Endothelial cell of umbilical vein (primary cell): Measurements from ENCODE around the gene VIPR2. TPM values are rescaled to one million over a fixed set of nuclear protein-coding genes. Genes with fewer than 3 reads are reported as not detected.

Experiments used
- BruUV-seq: library from RNA; stranded (reverse); fragments of 400-500 nt; replicated peaks from 2 replicates; lab custom pipeline; 2021; lab: Mats Ljungman, UMichigan
- CTCF ChIA-PET: fragments of 300-600, 350-600 bp; sonication (Branson Sonifier 250); formaldehyde crosslinking; loops from one replicate; lab custom pipeline; 2021; ENCODE audit warnings: antibody characterized with exemption, inconsistent platforms; lab: Charles Lee
- POLR2A ChIA-PET: fragments of 300-600, 350-600 bp; sonication (Branson Sonifier 250); formaldehyde crosslinking; loops from one replicate; lab custom pipeline; 2021; ENCODE audit warnings: antibody characterized with exemption, inconsistent platforms; lab: Charles Lee
- DNase-seq: peaks from one replicate; pipeline ENCODE4 v3.0.0-alpha.2; 2011; ENCODE audit warnings: low read depth, low spot score
- FAIRE-seq: peaks from 2 replicates; lab custom pipeline; 2011; peaks lifted over from hg19 to GRCh38; lab: Jason Lieb, UNC
- H2AFZ ChIP-seq: 2 replicates; pipeline ENCODE4 v1.6.0; 2012; ENCODE audit warnings: low read depth, low read length, control low read depth, inconsistent platforms
- H3K27ac ChIP-seq: 2 replicates; pipeline ENCODE4 v1.5.1; 2011; ENCODE audit warnings: low read depth, mild to moderate bottlenecking, control low read depth, low read length, moderate library complexity; ENCODE audit not compliant: insufficient read depth
- H3K27me3 ChIP-seq, 2 experiments: 2 replicates each; pipeline versions ENCODE4 v1.6.0 to v1.6.1; 2011; ENCODE audit warnings: low read length in 2 of 2, mixed read lengths in 1 of 2; ENCODE audit not compliant: control insufficient read depth in 2 of 2, insufficient read depth in 2 of 2
- H3K36me3 ChIP-seq, 2 experiments: 2 replicates in 1 of 2; 3 replicates in 1 of 2; pipeline ENCODE4 v1.5.1; 2011; ENCODE audit warnings: low read length in 2 of 2, mild to moderate bottlenecking in 1 of 2, moderate library complexity in 1 of 2; ENCODE audit not compliant: control insufficient read depth in 2 of 2, insufficient read depth in 2 of 2; ENCODE audit errors: extremely low read depth in 1 of 2
- H3K4me1 ChIP-seq: 3 replicates; pipeline ENCODE4 v1.5.1; 2011; ENCODE audit warnings: mild to moderate bottlenecking, low read length; ENCODE audit not compliant: control insufficient read depth, insufficient read depth; ENCODE audit errors: extremely low read depth
- H3K4me2 ChIP-seq: 2 replicates; pipeline ENCODE4 v1.6.1; 2011; ENCODE audit warnings: low read length, control low read depth, mixed read lengths; ENCODE audit not compliant: insufficient read depth
- H3K4me3 ChIP-seq, 3 experiments: fragments of 200-600 bp in 1 of 3; sonication (generic), shearing (Covaris generic) in 1 of 3; replicated peaks in 1 of 3; 2 replicates each; pipeline ENCODE4 v1.5.1; 2011 to 2016; ENCODE audit warnings: control low read depth in 3 of 3, low read length in 3 of 3, mild to moderate bottlenecking in 2 of 3, inconsistent platforms in 1 of 3, low read depth in 1 of 3, moderate library complexity in 1 of 3; ENCODE audit not compliant: insufficient read depth in 1 of 3
- H3K79me2 ChIP-seq: 2 replicates; pipeline ENCODE4 v1.6.0; 2012; ENCODE audit warnings: low read length, inconsistent platforms; ENCODE audit not compliant: control insufficient read depth, insufficient read depth
- H3K9ac ChIP-seq: replicated peaks from 2 replicates; pipeline ENCODE3; 2011; ENCODE audit warnings: low read length, control low read depth; ENCODE audit not compliant: insufficient read depth; ENCODE audit errors: extremely low read depth
- H3K9me1 ChIP-seq: replicated peaks from 3 replicates; pipeline ENCODE4 v1.6.0; 2011; ENCODE audit warnings: mild to moderate bottlenecking, low read length; ENCODE audit not compliant: control insufficient read depth, insufficient read depth; ENCODE audit errors: extremely low read depth
- H3K9me3 ChIP-seq: replicated peaks from 2 replicates; pipeline ENCODE4 v1.5.1; 2012; ENCODE audit warnings: low read length, inconsistent platforms; ENCODE audit not compliant: control insufficient read depth, insufficient read depth
- H4K20me1 ChIP-seq: replicated peaks from 2 replicates; pipeline ENCODE3; 2011; ENCODE audit warnings: mild to moderate bottlenecking, low read length; ENCODE audit not compliant: control insufficient read depth, insufficient read depth; ENCODE audit errors: extremely low read depth
- EZH2 ChIP-seq: IDR thresholded peaks from 2 replicates; pipeline ENCODE4 v1.6.1; 2012; ENCODE audit warnings: borderline replicate concordance, low read depth, mild to moderate bottlenecking, moderate library complexity, low read length, inconsistent platforms; ENCODE audit not compliant: severe bottlenecking
- FOS ChIP-seq: IDR thresholded peaks from 2 replicates; pipeline ENCODE4 v1.6.1; 2011; ENCODE audit warnings: mild to moderate bottlenecking, low read length, moderate library complexity, borderline replicate concordance; ENCODE audit not compliant: insufficient read depth
- GATA2 ChIP-seq: IDR thresholded peaks from 2 replicates; pipeline ENCODE4 v1.7.0; 2011; ENCODE audit warnings: low read depth, mild to moderate bottlenecking, moderate library complexity, mixed read lengths, low read length; ENCODE audit not compliant: insufficient read length, insufficient read depth
- POLR2A ChIP-seq: IDR thresholded peaks from 2 replicates; pipeline ENCODE4 v1.6.1; 2012; ENCODE audit warnings: low read depth, mild to moderate bottlenecking, control low read depth, low read length
- POLR2AphosphoS5 ChIP-seq: IDR thresholded peaks from 2 replicates; pipeline ENCODE4 v1.6.1; 2012; ENCODE audit warnings: low read depth, mild to moderate bottlenecking, control low read depth, low read length, moderate library complexity; ENCODE audit not compliant: insufficient read depth
- dilution Hi-C: fragments of 300-500 bp; cut with MboI; formaldehyde crosslinking; loops from one replicate; pipeline ENCODE4 v1.15.0; 2019; ENCODE audit warnings: low sequenced_read_pairs; ENCODE audit not compliant: extremely low pct_ligation_motif_present
- intact Hi-C: fragments of 100-400 bp; cut with micrococcal nuclease; formaldehyde crosslinking; loops from one replicate; pipeline ENCODE4 v1.10.0; 2022
- polyA plus RNA-seq, 4 experiments: library from polyadenylated mRNA; depleted of rRNA in 3 of 4; stranded (reverse) in 3 of 4; unstranded in 1 of 4; fragments of >200 nt; gene quantifications; 2 replicates each; pipeline versions ENCODE4 v1.2.1 to v1.2.3, GENCODE V29; 2011 to 2012; ENCODE audit warnings: missing spikeins in 1 of 4
- total RNA-seq: library from RNA; stranded (reverse); gene quantifications from 2 replicates; pipeline ENCODE4 v1.2.3, GENCODE V29; 2021
- TF ChIP-seq, protein P1 (sequence below), 2 donors: IDR thresholded peaks; 1 replicate in 1 of 2; 2 replicates in 1 of 2; pipeline ENCODE4 v1.5.1; 2011; ENCODE audit warnings: low read length in 2 of 2, mild to moderate bottlenecking in 2 of 2, moderate library complexity in 2 of 2, control low read depth in 1 of 2, inconsistent platforms in 1 of 2, low read depth in 1 of 2; ENCODE audit not compliant: insufficient read depth in 1 of 2; ENCODE audit errors: extremely low read depth in 1 of 2

The VIPR2 gene
- total and polyA plus RNA-seq, 2 donors (not counting 3 experiments of a cell fraction or from before 2014, with no cell fraction given): not detected

DNA sequence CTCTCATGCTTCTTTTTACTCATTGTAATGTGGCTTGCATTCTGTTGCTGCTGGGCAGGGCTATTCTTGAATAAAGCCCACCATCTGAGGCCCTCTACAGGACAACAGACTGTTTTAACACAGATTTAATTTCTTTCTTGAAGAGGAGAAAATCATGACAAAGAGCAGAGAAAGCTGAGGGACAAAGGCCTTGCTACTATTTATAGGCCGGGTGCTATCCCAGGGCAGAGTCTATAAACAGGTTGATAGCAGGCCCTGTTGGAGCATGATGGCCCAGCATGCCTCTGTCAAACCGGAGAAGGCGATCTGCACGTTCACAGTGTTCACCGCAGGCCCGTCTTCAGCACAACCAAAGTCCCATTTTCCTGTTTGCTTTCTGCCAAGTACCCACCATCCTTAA lies 3.0 kb downstream of the VIPR2 start:
- no peaks in the 10 kb centered on the region for H3K79me2 ChIP-seq
- H3K9ac ChIP-seq: no peak overlapping the region
- TF ChIP-seq EZH2 (no peak), GATA2 (no peak), POLR2AphosphoS5 (no peak), FOS (no peak)
- TF ChIP-seq, protein P1, sequence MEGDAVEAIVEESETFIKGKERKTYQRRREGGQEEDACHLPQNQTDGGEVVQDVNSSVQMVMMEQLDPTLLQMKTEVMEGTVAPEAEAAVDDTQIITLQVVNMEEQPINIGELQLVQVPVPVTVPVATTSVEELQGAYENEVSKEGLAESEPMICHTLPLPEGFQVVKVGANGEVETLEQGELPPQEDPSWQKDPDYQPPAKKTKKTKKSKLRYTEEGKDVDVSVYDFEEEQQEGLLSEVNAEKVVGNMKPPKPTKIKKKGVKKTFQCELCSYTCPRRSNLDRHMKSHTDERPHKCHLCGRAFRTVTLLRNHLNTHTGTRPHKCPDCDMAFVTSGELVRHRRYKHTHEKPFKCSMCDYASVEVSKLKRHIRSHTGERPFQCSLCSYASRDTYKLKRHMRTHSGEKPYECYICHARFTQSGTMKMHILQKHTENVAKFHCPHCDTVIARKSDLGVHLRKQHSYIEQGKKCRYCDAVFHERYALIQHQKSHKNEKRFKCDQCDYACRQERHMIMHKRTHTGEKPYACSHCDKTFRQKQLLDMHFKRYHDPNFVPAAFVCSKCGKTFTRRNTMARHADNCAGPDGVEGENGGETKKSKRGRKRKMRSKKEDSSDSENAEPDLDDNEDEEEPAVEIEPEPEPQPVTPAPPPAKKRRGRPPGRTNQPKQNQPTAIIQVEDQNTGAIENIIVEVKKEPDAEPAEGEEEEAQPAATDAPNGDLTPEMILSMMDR (IDR thresholded peaks at IDR 0.05; ENCODE audit: extremely low read depth in 1 of 2, insufficient read depth in 1 of 2, low read depth in 1 of 2, low read length in 2 of 2): no peak
- ChIA-PET CTCF (no interaction called here), POLR2A (no interaction called here)
- DNase-seq: no peak
- H3K27ac ChIP-seq: no peak overlapping the region
- H3K9me3 ChIP-seq: no peaks in the 10 kb centered on the region
- no peaks in the 10 kb centered on the region for H4K20me1 ChIP-seq
- no peaks in the 10 kb centered on the region for H3K9me1 ChIP-seq
- no peaks in the 10 kb centered on the region for H3K36me3 ChIP-seq
- FAIRE-seq: no peak
- H2AFZ ChIP-seq: no peak overlapping the region
- no peak overlapping the region for H3K4me2 ChIP-seq
- intact Hi-C loops (no loop called here), dilution Hi-C loops (no loop called here)
- peaks cover 10 to 32% of the 10 kb centered on the region in 2 experiments for H3K27me3 ChIP-seq
- no peak overlapping the region for H3K4me3 ChIP-seq
- BruUV-seq: no TSS peak
- peaks cover 2% of the 10 kb centered on the region for H3K4me1 ChIP-seq

DNA sequence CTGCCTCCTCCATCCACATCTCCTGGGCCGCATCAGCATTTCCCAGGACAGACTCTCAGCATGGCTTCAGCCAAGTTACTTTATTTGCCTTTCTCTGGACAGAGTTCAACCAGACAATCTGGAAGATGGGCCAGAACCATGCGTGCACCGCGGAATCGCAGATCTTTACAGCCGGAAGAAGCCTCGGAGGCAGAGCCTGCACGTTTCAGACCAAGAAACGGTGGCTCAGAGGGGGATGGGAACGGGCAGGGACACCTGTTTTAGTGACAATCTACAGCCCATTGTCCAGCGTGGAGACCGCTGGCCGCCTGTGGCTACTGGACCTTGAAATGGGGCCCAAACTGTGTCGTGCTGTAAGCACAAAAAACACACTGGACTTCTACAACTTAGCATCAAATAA lies 3.5 kb downstream of the VIPR2 start:
- Histone ChIP-seq H2AFZ (no peak overlapping the region), H3K36me3 (no peaks in the 10 kb centered on the region), H3K9ac (no peak overlapping the region), H3K4me3 (no peak overlapping the region), H3K27ac (no peak overlapping the region), H3K27me3 (peaks cover 10 to 31% of the 10 kb centered on the region in 2 experiments), H3K79me2 (no peaks in the 10 kb centered on the region), H4K20me1 (no peaks in the 10 kb centered on the region), H3K4me2 (no peak overlapping the region), H3K9me1 (no peaks in the 10 kb centered on the region), H3K9me3 (no peaks in the 10 kb centered on the region), H3K4me1 (peaks cover 2% of the 10 kb centered on the region)
- dilution Hi-C loops: no loop called here
- POLR2A ChIA-PET: no interaction called here
- CTCF ChIA-PET: no interaction called here
- no peak for TF ChIP-seq EZH2
- no peak for TF ChIP-seq POLR2A
- TF ChIP-seq POLR2AphosphoS5: no peak
- BruUV-seq: no TSS peak
- no peak for DNase-seq
- no peak for FAIRE-seq
- intact Hi-C loops: no loop called here
